ENCODE measurements around the gene BACE2. TPM values are rescaled to one million over a fixed set of nuclear protein-coding genes. Genes with fewer than 3 reads are reported as not detected.

The BACE2 gene
- total RNA-seq, 1 experiment from 2014 or later: 70.5 TPM

- DNase-seq (ENCODE audit: low read depth): no peak
Observed at GRCh38 chr21:41148798-41149197, 19.2 kb upstream of the BACE2 start.

GRCh38 chr21:41149199-41149598, 18.8 kb upstream of the BACE2 start:
- no peak for DNase-seq (ENCODE audit: low read depth)

GRCh38 chr21:41152147-41152546, 15.8 kb upstream of the BACE2 start:
- no peak for DNase-seq (ENCODE audit: low read depth)

GRCh38 chr21:41153443-41153842, 14.5 kb upstream of the BACE2 start:
- DNase-seq (ENCODE audit: low read depth): no peak

GRCh38 chr21:41156142-41156541, 11.8 kb upstream of the BACE2 start:
- no peak for DNase-seq (ENCODE audit: low read depth)

GRCh38 chr21:41158026-41158425, 9.9 kb upstream of the BACE2 start:
- DNase-seq (ENCODE audit: low read depth): no peak

GRCh38 chr21:41160036-41160435, 7.9 kb upstream of the BACE2 start:
- peak; percentile 51 for DNase-seq (ENCODE audit: low read depth)

GRCh38 chr21:41161428-41161827, 6.5 kb upstream of the BACE2 start:
- DNase-seq (ENCODE audit: low read depth): no peak

GRCh38 chr21:41162096-41162495, 5.9 kb upstream of the BACE2 start:
- no peak for DNase-seq (ENCODE audit: low read depth)

GRCh38 chr21:41163091-41163490, 4.9 kb upstream of the BACE2 start:
- DNase-seq (ENCODE audit: low read depth): no peak

GRCh38 chr21:41164052-41164451, 3.9 kb upstream of the BACE2 start:
- DNase-seq (ENCODE audit: low read depth): no peak

- peak; percentile 82 for DNase-seq (ENCODE audit: low read depth)
Observed at GRCh38 chr21:41164981-41165655, 2.8 kb upstream of the BACE2 start.

- DNase-seq (ENCODE audit: low read depth): no peak
Observed at GRCh38 chr21:41166884-41167283, 1.1 kb upstream of the BACE2 start.

GRCh38 chr21:41168391-41169257, 664 bp downstream of the BACE2 start:
- DNase-seq (ENCODE audit: low read depth): peak; percentile 81

GRCh38 chr21:41169258-41169576, 1.3 kb downstream of the BACE2 start:
- no peak for DNase-seq (ENCODE audit: low read depth)

- DNase-seq (ENCODE audit: low read depth): peak; percentile 40
Observed at GRCh38 chr21:41169701-41170100, 1.7 kb downstream of the BACE2 start.

GRCh38 chr21:41170442-41170841, 2.5 kb downstream of the BACE2 start:
- peak; percentile 78 for DNase-seq (ENCODE audit: low read depth)

GRCh38 chr21:41170859-41171609, 3.1 kb downstream of the BACE2 start:
- DNase-seq (ENCODE audit: low read depth): peak; percentile 89

GRCh38 chr21:41175080-41175479, 7.1 kb downstream of the BACE2 start:
- no peak for DNase-seq (ENCODE audit: low read depth)

GRCh38 chr21:41176846-41177245, 8.9 kb downstream of the BACE2 start:
- DNase-seq (ENCODE audit: low read depth): no peak

GRCh38 chr21:41180752-41181151, 12.8 kb downstream of the BACE2 start:
- DNase-seq (ENCODE audit: low read depth): no peak

GRCh38 chr21:41182547-41182946, 14.6 kb downstream of the BACE2 start:
- DNase-seq (ENCODE audit: low read depth): no peak

- no peak for DNase-seq (ENCODE audit: low read depth)
Observed at GRCh38 chr21:41183575-41183974, 15.6 kb downstream of the BACE2 start.

Data from Daoy (cell line).